GM18508 (cell line): ENCODE results near the gene SMYD4.

ENCODE experiments used
- ATAC-seq: cut with Tn5 transposase; IDR thresholded peaks from one replicate; pipeline ENCODE4 v1.9.1; 2021; ENCODE audit warnings: moderate number of reproducible peaks; ENCODE audit not compliant: insufficient read depth, unreplicated experiment

Gene SMYD4

DNA sequence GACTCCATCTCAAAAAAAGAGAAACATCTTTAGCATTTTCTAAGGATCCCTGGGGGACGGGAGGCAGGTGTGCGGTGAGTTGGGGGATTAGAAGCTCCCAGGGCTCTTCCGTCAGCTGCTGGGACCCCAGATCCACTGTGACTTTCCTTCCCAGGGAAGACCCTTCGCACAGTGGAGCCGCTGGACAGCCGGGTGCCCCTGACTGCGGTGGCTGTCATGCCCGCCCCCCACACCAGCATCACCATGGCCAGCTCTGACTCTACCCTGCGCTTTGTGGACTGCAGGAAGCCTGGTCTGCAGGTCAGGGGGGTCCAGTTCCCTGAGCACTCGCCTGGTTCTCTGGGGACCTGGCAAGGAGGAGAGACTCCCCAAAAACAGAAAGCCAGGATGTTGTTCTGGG lies 94.3 kb downstream of the SMYD4 start:
- no peak for ATAC-seq

DNA sequence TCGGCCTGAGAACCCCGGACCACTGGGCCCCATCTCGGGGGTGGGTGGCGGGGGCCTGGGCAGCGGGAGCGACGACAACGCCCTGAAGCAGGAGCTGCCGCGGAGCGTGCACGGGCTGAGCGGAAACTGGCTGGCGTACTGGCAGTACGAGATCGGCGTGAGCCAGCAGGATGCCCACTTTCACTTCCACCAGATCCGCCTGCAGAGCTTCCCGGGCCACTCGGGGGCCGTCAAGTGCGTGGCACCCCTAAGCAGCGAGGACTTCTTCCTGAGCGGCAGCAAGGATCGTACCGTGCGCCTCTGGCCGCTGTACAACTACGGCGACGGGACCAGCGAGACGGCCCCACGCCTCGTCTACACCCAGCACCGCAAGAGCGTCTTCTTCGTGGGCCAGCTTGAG lies 95.9 kb downstream of the SMYD4 start:
- ATAC-seq, result no peak

DNA sequence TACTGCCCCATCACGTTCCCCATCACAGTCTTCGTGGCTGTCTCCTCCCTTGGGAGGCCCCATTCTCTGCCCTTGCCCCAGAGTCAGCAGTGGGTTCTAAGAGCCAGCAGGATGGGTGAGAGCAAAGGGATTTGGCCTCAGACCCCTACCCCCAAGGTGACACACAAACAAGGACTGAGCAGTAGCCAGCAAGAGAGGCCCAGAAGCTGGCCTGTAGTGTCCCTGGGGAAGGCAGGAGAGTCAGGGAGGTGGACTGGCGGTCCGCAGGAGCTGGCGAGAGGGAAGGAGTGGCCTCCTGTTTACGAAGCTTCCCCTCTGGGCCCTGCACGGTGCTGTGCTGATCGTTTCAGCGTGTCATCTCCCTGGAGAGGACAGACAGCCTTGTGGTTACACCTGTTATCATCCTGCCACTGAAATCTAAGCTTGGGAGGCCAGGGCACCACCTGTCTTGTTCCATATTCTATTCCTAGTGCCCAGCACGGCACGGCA lies 96.8 kb downstream of the SMYD4 start:
- no peak for ATAC-seq

- no peak for ATAC-seq
Observed at GRCh38 chr17:1732241-1732832, 97.4 kb downstream of the SMYD4 start.

DNA sequence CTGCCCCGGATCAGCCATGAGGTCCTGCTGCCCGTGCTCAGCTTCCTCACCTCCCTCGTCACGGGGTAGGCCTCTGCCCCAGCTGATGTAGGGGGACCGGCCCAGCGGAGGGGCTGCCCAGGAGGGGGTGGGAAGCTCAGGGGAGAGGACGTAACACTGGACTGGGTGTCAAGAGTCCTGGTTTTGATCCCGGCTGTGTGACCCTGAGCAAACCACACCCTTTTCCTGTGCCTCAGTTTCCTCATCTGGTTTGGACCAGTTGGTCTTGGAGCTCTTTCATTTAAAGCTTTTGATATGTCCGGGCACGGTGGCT lies 98.6 kb downstream of the SMYD4 start:
- ATAC-seq, result no peak

DNA sequence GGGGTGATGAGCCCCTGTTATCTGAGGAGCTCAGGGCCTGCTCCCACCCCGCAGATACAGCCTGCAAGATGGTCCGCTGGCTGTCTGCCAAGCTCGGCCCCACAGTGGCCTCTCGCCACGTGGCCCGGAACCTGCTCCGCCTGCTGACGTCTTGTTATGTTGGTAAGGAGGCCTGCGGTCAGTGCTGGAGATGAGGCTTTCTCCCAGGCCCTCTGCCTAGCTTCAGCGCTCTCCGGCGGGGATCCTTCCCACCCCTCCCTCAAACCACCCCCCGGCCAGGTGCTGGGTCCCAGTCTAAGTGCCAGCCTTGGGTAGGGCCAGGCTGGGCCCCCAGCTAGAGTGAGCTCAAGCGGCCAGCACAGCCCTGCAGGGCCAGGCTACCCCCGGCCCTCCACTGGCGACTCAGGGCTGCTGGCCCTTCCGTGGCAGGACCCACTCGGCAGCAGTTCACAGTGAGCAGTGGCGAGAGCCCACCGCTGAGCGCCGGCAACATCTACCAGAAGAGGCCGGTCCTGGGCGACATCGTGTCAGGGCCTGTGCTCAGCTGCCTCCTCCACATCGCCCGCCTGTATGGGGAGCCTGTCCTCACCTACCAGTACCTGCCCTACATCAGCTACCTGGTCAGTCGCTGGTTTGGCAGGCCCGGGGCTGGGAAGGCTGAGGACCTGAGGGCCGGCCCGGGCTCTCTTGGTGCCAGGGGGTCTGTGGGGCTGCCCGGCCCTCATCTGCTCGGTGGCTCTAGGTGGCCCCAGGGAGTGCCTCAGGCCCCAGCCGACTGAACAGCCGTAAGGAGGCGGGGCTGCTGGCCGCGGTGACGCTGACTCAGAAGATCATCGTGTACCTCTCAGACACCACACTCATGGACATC lies 99.1 kb downstream of the SMYD4 start:
- no peak for ATAC-seq

- no peak for ATAC-seq
Observed at GRCh38 chr17:1729966-1730325, 99.8 kb downstream of the SMYD4 start.
